HEK293 (cell line): ENCODE data around the gene CNPY2.

Source experiments
- KLF1 ChIP-seq: fragments of 450-650 bp; formaldehyde crosslinking; IDR thresholded peaks from 2 replicates; pipeline ENCODE4 v1.5.1; 2016; ENCODE audit warnings: missing biosample characterization, missing genetic modification characterization
- KLF10 ChIP-seq: fragments of 450-650 bp; IDR thresholded peaks from 2 replicates; pipeline ENCODE4 v1.5.1; 2018; ENCODE audit warnings: missing biosample characterization, mild to moderate bottlenecking, missing genetic modification characterization
- KLF7 ChIP-seq: fragments of 450-650 bp; formaldehyde crosslinking; IDR thresholded peaks from 2 replicates; pipeline ENCODE4 v1.5.1; 2016; ENCODE audit warnings: missing biosample characterization, missing genetic modification characterization, borderline replicate concordance
- PATZ1 ChIP-seq: fragments of 450-650 bp; formaldehyde crosslinking; IDR thresholded peaks from 2 replicates; pipeline ENCODE4 v1.5.1; 2016; ENCODE audit warnings: missing biosample characterization, missing genetic modification characterization
- TSHZ1 ChIP-seq: fragments of 450-650 bp; formaldehyde crosslinking; IDR thresholded peaks from 2 replicates; pipeline ENCODE4 v1.5.1; 2016; ENCODE audit warnings: missing biosample characterization, missing genetic modification characterization, borderline replicate concordance
- ZBTB20 ChIP-seq: fragments of 450-650 bp; formaldehyde crosslinking; IDR thresholded peaks from 2 replicates; pipeline ENCODE4 v1.5.1; 2016; ENCODE audit warnings: missing biosample characterization, missing genetic modification characterization
- ZBTB7A ChIP-seq: fragments of 450-650 bp; formaldehyde crosslinking; IDR thresholded peaks from 2 replicates; pipeline ENCODE4 v1.5.1; 2016; ENCODE audit warnings: low read depth, missing biosample characterization, missing genetic modification characterization
- ZNF146 ChIP-seq: fragments of 450-650 bp; formaldehyde crosslinking; IDR thresholded peaks from 2 replicates; pipeline ENCODE4 v1.5.1; 2016; ENCODE audit warnings: missing biosample characterization, missing genetic modification characterization
- ZNF174 ChIP-seq: fragments of 450-650 bp; formaldehyde crosslinking; IDR thresholded peaks from 2 replicates; pipeline ENCODE4 v1.5.0; 2017; ENCODE audit warnings: missing biosample characterization, mild to moderate bottlenecking, missing genetic modification characterization
- ZNF202 ChIP-seq: fragments of 450-650 bp; formaldehyde crosslinking; IDR thresholded peaks from 2 replicates; pipeline ENCODE4 v1.5.1; 2016; ENCODE audit warnings: missing biosample characterization, missing genetic modification characterization, borderline replicate concordance
- ZNF223 ChIP-seq: fragments of 450-650 bp; formaldehyde crosslinking; IDR thresholded peaks from 2 replicates; pipeline ENCODE4 v1.5.1; 2016; ENCODE audit warnings: missing biosample characterization, missing genetic modification characterization
- ZNF239 ChIP-seq: fragments of 450-650 bp; formaldehyde crosslinking; IDR thresholded peaks from 2 replicates; pipeline ENCODE4 v1.5.1; 2016; ENCODE audit warnings: missing biosample characterization, missing genetic modification characterization
- ZNF248 ChIP-seq: fragments of 450-650 bp; formaldehyde crosslinking; IDR thresholded peaks from 2 replicates; pipeline ENCODE4 v1.5.1; 2017; ENCODE audit warnings: missing biosample characterization, missing genetic modification characterization
- ZNF350 ChIP-seq: fragments of 450-650 bp; formaldehyde crosslinking; IDR thresholded peaks from 2 replicates; pipeline ENCODE4 v1.5.0; 2017; ENCODE audit warnings: missing biosample characterization, mild to moderate bottlenecking, missing genetic modification characterization
- ZNF426 ChIP-seq: fragments of 450-650 bp; formaldehyde crosslinking; IDR thresholded peaks from 2 replicates; pipeline ENCODE4 v1.5.1; 2017; ENCODE audit warnings: missing biosample characterization, missing genetic modification characterization, mild to moderate bottlenecking, inconsistent platforms, moderate library complexity
- ZNF518A ChIP-seq: fragments of 450-650 bp; formaldehyde crosslinking; conservative IDR thresholded peaks from 2 replicates; pipeline ENCODE4 v1.5.1; 2016; ENCODE audit warnings: low read depth, missing biosample characterization, missing genetic modification characterization
- ZNF530 ChIP-seq: fragments of 450-650 bp; formaldehyde crosslinking; IDR thresholded peaks from 2 replicates; pipeline ENCODE4 v1.5.1; 2016; ENCODE audit warnings: low read depth, missing biosample characterization, missing genetic modification characterization
- ZNF600 ChIP-seq: fragments of 450-650 bp; formaldehyde crosslinking; IDR thresholded peaks from 2 replicates; pipeline ENCODE4 v1.5.1; 2016; ENCODE audit warnings: missing biosample characterization, missing genetic modification characterization
- ZNF664 ChIP-seq: fragments of 450-650 bp; formaldehyde crosslinking; IDR thresholded peaks from 2 replicates; pipeline ENCODE4 v1.5.1; 2016; ENCODE audit warnings: missing biosample characterization, missing genetic modification characterization
- ZNF670 ChIP-seq: fragments of 450-650 bp; formaldehyde crosslinking; IDR thresholded peaks from 2 replicates; pipeline ENCODE4 v1.5.1; 2016; ENCODE audit warnings: missing biosample characterization, missing genetic modification characterization, low read depth
- ZNF692 ChIP-seq: fragments of 450-650 bp; formaldehyde crosslinking; IDR thresholded peaks from 2 replicates; pipeline ENCODE4 v1.5.1; 2016; ENCODE audit warnings: missing biosample characterization, missing genetic modification characterization
- ZNF707 ChIP-seq: fragments of 450-650 bp; formaldehyde crosslinking; IDR thresholded peaks from 2 replicates; pipeline ENCODE4 v1.5.1; 2016; ENCODE audit warnings: missing biosample characterization, missing genetic modification characterization
- ZNF830 ChIP-seq: fragments of 450-650 bp; IDR thresholded peaks from 2 replicates; pipeline ENCODE4 v1.5.0; 2018; ENCODE audit warnings: missing biosample characterization, missing genetic modification characterization, low read depth, mild to moderate bottlenecking, moderate library complexity
- ZSCAN16 ChIP-seq: fragments of 450-650 bp; formaldehyde crosslinking; IDR thresholded peaks from 2 replicates; pipeline ENCODE4 v1.5.1; 2016; ENCODE audit warnings: missing biosample characterization, missing genetic modification characterization
- ZSCAN18 ChIP-seq: fragments of 450-650 bp; formaldehyde crosslinking; IDR thresholded peaks from 2 replicates; pipeline ENCODE4 v1.5.1; 2016; ENCODE audit warnings: missing biosample characterization, missing genetic modification characterization

CNPY2 gene

GRCh38 chr12:56315622-56316473, at the start of gene CNPY2 (continued):
- TF ChIP-seq ZNF664 (tag by site-specific recombination) (peak; percentile 49; the same call in 1 of the 2 replicates), ZNF707 (tag by site-specific recombination) (no peak), ZNF518A (peak; percentile 32; the same call in 1 of the 2 replicates), ZNF692 (tag by site-specific recombination) (no peak; the same call in 1 of the 2 replicates), ZNF670 (tag by site-specific recombination) (no peak), ZNF202 (tag by site-specific recombination) (no peak), ZNF146 (tag by site-specific recombination) (0 out of 2 replicates have a peak, but pooled peaks have one; percentile 19), ZNF830 (no peak), ZNF530 (tag by site-specific recombination) (no peak), ZNF239 (no peak), ZNF248 (no peak), PATZ1 (tag by site-specific recombination) (peak; percentile 41; the same call in 1 of the 2 replicates), KLF1 (tag by site-specific recombination) (peak; percentile 64; the same call in 1 of the 2 replicates), TSHZ1 (no peak), KLF7 (tag by site-specific recombination) (no peak), ZSCAN16 (tag by site-specific recombination) (no peak), ZBTB7A (0 out of 2 replicates have a peak, but pooled peaks have one; percentile 16), ZNF600 (peak; percentile 94), ZNF350 (tag by site-specific recombination) (no peak), ZNF426 (tag by site-specific recombination) (no peak), ZSCAN18 (no peak; the same call in 1 of the 2 replicates), ZNF174 (tag by site-specific recombination) (no peak), ZNF223 (tag by site-specific recombination) (no peak), ZBTB20 (tag by site-specific recombination) (no peak), KLF10 (peak; percentile 95)
- TF ChIP-seq, all 188 proteins: peak for 53
